Hematopoietic multipotent progenitor cell treated with erythropoietin and hydrocortisone succinate and interleukin-3 and kit ligand, for 8 days (in vitro differentiated cells): ENCODE results near the gene ESPNL.
"Not testable (repeated sequence)": the region's sequence is repeated elsewhere in the genome, so short reads cannot be mapped to it uniquely, and the experiment has no call there.

Experiments used
- DNase-seq: peaks from one replicate; pipeline ENCODE4 v3.0.0-alpha.2; 2015

ESPNL gene

DNA sequence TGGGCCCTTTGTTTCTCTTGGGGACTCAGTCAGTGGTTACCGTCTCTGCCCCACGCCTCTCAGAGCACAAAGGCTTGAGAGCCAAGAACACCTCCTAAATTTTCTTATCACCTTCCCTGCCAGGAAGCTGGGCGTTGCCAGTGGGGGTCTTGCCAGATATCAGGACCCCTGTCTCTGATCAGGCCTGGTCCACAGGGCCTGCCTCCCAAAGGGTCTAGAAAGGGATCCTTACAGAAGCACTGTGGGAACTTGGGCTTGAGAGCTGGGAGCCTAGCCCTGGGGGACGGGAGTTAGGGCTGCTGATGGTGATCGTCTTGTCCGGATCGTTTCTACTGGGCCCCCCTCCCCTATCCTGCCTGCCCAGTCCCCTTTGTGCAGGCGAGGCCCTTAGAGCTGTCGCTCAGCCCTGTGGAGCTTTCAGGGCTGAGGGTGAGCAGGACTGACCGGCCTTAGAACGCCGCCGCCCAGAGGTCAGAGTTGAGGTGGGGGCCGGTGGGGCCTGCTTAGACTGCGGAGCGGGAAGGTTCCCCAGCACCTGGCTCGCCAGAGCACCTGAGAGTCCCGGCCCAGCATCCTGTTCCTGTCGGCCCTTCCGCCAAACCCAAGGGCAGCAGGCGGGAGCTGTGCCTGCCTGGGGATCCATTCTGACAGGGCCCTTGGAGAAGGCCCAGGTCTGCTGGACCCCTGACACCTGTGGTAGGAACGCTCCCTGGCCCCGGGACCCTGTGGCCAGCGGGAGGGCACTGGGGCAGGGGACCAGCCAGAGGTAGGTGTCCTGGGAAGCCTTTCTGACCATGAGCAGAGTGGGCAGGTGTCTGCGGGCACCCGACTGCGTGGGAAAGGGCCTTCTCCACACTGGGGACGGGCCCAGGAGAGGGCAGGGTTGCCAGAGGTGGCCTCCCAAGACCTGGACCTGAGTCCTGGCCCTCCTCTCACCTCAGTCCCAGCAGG lies 956 bp downstream of the ESPNL start:
- no peak for DNase-seq

DNA sequence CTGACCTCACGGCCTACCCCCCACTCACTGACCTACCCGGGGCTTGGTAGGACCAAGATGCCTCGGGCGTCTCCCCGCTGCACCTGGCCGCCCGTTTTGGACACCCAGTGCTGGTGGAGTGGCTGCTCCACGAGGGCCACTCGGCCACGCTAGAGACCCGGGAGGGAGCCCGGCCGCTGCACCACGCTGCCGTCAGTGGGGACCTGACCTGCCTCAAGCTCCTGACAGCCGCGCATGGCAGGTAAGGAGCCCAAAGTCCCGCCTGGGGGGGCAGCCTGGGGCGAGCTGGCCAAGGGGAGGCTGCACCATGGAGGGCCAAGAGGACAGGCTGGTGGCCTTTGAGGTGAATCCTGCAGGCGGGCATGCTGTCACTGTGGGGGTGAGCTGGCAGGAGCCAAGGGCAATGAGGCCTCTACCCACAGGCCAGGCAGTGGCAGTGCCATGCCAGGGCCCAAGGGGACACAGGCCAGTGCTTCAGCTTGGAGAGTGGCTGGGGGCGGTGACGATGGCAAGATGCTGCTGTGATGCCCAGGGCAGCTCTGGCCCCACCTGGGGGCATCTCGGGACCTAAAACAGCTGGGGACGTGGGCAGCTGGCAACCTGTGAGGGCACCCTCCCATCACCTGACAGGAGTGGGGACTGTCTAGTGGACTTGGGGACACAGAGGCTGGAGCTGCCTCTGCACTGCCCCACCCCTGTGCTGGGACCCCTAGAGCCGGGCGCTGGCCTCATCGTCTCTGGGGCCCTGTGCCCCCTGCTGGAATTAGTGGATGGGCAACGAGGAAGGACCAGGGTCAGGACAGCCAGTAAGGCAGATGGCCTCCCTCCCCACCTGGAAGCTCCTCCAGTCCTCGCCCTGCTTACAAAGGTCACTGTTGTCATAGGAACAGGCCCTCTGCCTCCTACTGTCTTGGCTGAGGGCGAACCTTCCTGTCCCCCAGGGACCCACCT lies 2.0 kb downstream of the ESPNL start:
- no peak for DNase-seq

DNA sequence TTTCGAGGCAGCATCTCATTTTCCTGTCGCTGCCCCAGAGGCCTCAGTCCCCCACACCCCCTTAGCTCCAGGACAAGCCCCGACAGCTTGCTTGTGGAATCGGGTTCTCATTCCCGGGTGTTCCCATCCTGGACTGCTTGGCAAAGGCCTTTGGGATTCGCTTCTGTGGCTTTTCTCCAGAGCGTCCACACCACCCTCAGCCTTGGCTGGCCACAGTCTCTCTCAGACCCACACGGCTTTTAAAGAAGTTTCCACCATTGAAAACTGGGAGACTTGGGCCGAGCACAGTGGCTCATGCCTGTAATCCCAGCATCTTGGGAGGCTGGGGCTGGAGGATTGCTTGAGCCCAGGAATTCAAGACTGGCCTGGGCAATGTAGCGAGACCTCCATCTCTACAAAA lies 2.7 kb downstream of the ESPNL start:
- DNase-seq = no peak

DNA sequence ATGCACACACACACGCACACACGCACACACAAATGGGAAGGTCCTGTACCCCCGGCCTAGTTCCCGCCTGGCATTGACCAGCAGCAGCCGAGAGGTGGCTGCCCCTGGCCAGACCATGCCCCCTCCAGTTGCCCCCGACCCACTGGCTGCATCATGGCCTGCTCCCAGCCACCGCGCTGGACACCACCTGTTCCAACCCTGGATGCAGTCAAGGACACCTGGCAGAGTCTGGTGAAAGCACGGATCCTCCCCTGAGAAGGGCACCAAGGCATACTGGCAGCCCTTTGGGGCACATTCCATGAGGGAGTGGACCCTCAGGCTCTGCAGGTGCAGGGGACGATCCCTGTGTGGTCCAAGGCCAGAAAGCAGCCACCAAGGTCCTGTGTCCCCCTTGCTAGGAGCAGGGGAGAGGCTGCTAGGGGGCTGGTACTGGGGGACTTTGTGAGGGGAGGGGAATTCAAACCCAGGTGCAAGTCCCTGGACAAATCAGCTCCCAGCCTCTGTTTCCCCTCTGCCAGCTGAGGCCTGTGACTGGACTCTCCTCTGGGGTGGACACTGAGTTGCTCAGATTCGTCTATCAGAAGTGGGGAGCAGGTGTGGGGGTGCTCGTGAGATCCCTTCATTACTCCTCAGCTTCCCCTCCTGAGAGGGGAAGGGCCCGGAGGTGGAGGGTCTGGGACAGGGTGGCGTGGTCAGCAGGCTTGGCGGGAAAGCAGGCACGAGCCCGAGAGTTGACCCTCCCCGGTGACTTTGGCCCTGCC lies 3.5 kb downstream of the ESPNL start:
- DNase-seq = no peak

DNA sequence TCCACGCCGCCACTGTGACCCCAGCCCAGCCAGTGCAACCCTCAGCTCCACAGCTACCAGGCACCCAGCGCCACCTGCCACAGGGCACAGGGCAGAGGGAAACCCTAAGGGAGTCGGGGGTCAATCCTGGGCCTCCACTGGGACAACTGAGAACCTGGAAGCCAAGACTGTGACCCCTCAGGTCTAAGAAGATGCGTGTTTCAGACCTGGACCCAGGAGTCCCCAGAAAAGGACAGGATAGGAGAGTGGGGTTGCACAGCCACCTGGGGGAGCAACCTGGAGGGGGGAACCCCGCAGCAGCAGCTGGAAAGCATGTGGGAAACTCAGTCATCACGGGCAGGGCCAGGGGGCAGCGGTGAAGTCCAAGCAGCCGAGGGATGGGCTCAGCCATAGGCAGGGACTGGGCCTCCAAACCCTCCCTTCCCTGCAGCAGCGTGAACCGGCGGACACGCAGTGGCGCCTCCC lies 4.1 kb downstream of the ESPNL start:
- DNase-seq = no peak

DNA sequence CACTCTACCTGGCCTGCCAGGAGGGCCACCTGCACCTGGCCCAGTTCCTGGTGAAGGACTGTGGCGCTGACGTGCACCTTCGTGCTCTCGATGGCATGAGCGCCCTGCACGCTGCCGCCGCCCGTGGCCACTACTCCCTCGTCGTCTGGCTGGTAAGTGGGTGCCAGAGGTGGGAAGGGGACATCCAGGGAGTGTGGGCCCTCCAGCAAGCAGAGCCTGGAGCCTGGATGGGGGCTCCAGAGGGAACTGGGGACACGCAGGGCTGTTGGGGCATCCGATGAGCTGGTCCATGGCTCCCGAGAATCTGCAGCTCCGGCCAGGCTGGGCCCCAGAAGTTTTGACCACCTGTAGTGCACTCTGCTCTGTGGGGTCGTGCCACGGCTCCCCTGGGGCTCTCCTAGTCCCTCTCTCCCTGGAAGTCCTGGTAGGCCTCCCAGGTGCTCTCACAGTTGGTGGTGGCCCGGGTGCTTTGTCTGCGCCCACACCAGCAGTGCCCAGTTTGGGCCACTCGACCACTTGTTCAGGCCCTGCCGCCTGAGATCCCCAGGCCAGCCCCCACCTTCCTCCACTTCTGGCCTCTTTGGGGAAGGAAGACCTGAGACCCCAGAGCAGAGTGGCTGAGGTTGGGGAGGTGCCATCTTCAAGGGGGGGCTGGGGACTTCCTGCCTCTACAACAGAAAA lies 4.7 kb downstream of the ESPNL start:
- no peak for DNase-seq

DNA sequence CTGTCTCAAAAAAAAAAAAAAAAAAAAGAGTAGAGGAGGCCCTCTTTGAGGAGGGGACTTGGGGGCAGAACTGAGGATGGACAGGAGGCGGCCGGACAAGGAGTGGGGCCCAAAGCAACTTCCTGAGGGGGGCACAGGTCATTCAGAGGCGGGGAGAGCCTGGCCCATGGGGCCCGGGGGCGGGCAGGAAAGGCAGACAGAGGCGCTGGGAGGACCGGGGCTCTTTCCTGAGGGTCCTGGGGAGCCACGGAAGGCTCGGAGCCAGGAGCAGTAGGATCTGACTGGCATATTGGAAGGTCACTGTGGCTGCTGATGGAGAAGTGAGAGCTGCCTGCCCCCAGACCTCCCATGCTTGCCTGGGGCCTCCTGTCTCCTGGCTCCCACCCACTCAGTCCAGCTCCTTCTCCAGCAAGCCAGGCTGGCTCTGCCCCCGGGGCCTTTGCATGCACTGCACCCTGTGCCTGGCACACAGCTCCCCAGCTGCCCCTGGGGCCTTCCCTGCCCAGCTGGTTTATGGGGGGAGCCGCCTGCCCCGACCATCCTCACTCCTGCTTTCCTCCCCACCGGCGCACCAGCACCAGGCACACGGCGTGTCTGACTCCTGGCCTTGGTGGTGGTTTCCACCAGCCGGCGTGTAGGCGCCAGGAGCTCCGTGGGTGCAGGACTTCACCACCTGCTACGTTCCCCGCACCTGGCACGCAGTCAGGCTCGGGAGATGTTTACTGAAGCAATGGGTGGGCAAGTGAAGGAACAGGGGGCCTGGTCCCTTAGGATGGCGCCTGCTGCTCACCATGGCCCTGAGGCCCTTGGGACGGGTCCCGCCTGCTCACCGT lies 5.6 kb downstream of the ESPNL start:
- no peak for DNase-seq

DNA sequence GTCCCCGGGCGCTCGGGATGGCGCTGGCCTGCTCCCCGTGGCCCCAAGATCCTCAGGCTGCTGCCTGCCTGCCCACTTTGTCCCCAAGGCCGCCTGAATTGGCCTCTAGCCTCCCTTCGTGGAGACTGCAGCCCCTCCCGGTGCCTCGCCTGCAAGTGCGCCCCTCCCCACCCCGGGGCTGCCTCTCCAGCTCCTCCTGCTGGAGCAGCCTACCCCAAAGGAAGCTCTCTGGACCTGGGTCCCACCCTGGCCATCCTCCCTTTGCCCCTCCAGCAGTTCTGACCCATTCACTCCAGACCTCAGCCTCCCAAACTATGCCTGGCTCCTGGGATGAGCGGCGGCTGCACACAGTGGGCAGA lies 6.2 kb downstream of the ESPNL start:
- DNase-seq = no peak

DNA sequence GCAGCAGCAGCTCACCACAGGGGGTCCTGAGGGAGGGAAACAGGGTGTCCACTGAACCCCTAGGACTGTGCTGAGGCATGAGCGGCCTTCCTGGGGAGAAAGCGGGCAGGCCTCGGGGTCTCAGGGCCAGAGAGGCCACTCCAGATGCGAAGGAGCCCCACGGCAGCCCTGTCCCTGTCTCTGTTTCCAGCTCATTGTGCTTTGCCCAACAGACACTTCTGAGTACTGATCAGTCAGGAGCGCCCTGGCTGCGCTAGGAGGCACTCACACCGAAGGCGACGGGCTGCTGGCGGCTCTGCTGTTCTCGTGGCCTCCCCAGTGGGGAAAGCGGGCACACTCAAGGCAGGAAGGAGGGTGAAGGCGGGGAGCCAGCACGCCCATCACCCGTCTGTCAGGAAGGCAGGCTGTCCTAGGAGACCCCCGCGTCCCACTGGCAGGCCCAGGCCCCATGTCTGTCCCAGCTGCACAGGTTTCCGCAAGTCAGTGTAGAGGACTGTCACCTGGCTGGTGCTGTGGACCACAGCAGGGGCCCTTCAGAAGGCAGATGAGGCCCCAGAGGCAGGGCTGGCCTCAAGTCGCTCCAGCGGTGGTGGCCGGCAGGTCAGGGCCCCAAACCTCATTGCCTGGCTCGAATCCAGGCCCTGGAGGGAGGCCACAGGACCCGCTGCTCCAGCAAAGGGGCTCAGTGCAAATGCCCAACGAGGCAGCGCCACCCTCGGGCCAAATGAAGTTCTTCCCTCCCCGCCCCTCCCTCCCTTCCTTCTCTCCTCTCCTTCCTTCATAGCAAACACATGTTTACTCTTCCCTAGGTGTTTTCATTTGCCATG lies 6.8 kb downstream of the ESPNL start:
- no peak for DNase-seq

DNA sequence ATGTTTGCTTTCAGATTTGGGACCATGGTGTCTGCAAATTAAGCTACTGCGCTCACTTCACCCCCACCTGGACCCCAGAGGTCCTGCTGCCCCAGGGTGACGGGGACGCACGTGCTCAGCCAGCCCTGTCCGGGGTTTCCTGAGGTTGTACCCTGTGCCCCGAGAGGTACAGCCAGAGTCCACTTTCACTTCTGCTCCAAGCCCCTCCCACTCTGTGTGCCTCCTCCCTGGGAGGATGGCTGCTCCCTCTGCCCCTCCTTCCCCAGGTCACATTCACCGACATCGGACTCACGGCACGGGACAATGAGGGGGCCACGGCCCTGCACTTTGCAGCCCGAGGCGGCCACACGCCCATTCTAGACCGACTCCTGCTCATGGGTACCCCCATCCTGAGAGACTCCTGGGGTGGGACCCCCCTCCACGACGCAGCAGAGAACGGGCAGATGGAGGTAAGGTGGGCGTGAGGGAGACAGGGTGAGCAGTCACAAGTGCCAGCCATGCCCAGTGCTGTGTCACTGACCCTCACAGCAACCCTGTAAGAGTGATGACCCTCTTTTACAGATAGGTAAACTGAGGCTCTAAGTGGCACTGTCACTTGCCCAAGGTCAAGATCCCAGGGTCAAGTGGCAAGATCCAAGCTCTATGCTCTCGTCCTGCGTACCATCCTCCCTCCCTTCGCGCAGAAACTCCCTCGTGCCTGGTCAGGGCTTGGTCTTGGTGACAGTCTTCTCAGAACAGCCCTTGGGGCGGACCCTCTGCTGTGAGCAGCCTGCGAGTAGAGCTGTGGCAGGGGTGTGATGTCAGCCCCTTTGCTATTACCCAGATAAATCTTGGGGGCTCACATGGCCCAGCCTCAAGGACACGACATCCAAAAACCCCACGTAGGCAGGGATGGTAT lies 7.6 kb downstream of the ESPNL start:
- DNase-seq = no peak

DNA sequence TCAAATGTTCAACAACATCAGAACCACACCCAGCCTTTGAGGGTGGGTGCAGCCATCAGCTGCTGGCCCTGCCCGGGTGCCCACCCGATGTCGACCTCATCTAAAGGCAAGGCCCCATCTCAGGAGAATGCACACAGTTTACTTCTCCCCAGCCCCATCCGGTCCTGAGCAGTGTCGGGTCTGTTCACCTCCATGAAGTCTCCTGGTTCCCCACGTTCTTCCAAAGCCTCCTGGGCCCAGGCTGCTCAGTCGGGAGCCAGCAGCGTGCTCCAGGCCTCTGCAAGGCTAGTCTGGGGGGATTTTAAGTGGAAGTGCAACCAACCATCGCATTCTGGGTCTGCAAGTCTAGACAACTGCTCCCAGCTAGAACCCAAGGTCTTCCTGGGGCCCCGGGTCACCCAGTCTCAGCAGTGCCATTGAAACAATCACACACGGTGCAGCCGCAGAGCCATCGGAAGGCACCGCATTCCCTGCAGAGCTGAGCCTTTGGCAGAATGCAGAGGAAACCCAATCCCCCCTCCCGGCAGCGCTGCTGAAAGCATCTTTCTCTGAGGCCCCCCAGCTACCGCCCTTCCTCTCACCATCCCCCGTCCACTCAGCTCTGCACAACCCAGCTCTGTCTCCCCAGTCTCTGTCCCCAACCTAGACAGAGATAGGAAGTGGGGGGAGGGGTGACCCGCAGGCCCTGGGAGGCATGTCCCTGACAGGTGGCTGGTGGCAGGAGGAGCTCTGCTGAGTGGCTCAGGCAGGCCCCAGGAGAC lies 8.5 kb downstream of the ESPNL start:
- peak; percentile 31 for DNase-seq

DNA sequence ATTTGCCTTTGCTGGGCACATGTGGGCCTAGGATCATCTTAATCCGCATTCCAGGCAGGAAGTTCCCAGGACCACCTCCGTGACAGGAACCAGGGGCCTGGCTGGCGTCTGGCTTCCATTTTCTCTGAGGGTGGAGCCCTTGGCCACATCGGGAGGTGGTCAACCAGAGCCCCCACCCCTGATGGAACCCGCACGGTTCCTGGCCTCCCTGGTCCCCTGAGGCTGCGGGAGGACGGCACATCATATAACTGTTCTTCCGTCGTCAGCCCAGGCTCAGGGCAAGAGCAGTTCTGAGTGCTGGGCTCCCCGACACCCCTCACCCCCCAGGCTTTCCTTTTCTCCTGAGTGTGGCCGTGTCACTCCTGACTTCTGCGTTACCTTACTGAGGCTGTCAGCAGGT lies 13.5 kb downstream of the ESPNL start:
- no peak for DNase-seq

DNA sequence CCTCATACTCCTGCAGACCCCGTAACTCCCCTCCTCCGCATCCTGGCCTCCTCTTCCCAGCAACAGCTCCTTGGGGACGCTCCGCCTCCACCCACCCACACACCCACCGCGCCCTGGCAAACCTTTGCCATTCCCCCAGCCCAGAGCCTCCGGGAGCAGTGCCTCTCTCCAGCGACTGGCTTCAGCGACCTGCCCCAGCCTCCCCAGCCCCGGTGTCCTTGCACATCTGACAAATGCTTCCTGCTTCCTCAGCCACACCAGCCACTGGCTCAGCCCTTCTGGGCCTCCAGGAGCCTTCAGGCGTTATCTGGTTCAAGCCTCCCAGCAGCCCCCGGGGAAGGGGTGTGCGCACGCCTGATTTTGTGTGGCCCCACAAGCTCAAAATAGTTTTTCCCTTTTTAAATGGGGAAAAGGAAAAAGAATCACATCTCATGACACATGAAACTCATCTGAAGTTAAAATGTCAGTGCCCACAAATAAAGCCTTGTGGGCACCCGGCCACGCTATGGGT lies 14.2 kb downstream of the ESPNL start:
- no peak for DNase-seq

DNA sequence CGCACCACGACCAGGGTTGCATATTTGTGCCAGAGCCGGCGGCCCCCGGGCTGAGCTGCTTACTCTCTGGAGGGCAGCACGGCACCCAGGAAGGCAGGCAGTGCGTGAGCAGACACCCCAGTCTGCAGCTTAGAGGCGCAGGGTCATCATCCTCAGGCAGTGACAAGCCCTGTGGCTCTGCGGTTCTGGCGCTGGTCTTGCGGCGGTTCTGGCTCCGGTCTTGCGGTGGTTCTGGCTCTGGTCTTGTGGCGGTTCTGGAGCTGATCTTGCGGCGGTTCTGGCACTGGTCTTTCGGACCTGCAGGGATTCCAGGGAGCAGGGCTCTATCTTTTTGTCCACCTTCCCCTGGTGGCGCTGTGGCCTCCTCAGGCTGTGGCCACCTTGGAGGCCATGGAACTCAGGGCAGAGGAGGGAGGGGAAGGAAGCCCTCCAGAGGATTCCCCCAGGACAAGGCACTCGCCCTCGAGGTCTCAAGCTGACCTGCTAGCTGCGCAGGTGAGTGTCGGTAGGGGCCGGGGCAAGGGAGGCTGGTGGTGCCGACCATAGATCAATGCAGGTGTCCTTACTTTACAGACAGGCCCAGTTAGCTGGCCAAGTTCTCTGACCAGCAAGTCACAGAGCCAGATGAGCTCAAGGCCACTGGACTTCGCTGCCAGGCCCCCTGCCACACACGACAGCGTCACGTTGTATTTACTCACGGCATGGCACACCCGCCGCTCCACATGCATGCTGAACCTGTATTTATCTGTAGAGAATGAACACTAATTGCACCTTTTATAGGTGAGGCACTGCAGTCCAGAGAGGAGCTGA lies 14.9 kb downstream of the ESPNL start:
- no peak for DNase-seq

DNA sequence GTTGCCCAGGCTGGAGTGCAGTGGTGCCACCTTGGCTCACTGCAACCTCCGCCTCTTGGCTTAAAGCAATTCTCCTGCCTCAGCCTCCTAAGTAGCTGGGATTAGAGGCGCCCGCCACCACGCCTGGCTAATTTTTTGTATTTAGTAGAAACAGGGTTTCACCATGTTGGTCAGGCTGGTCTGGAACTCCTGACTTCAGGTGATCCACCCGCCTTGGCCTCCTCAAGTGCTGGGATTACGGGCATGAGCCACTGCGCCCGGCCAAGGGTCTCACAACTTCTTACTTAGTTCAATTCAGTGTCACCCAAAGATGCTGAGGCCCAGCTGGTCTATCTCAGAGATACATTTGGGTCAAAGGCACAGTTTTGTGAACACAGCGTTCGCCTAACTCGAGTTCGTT lies 15.6 kb downstream of the ESPNL start:
- DNase-seq = not testable (repeated sequence)

DNA sequence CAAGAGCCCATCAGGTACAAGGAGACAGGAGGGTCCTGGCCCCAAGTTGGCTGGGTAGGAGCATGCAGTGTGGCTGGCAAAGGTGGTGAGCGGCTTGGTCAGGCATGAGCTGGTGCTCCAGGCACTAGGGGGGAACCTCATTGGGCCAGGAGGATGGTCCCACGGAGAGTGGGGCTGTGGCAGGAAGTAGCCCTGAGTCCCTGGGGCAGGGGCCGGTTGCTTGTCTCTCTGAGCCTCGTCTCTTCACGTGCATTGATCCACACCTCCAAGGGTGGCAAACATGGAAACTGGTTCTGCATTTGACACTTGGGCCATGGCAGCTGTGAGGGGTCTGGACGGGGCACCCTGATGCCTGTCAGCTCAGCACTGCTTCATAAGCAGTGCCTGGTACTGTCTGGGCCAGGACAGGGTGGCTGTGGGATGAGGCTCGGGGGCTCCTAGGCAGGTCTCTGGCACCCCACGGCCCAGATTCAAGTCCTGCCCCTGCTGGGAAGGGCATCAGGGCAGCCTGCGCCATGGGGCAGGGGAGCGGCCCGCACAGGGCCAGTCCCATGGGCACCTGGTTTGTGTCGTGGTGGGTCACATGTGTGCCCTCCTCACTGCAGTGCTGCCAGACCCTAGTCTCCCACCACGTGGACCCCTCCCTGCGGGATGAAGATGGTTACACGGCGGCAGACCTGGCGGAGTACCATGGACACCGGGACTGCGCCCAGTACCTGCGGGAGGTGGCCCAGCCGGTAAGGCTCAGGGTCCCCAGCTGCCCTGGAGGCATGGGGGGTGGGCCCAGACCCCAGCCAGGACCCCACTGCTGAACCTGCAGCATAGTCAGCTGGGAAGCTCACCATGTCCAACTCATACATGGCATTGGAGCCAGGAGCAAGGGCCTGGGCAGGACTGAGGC lies 16.4 kb downstream of the ESPNL start:
- no peak for DNase-seq
